Measurements from ENCODE around the gene ABHD16B. TPM values are rescaled to one million over a fixed set of nuclear protein-coding genes. Genes with fewer than 3 reads are reported as not detected.
"Not testable (repeated sequence)": the region's sequence is repeated elsewhere in the genome, so short reads cannot be mapped to it uniquely, and the experiment has no call there.

The ABHD16B gene
- total RNA-seq, 1 experiment from 2014 or later, result not detected

DNA sequence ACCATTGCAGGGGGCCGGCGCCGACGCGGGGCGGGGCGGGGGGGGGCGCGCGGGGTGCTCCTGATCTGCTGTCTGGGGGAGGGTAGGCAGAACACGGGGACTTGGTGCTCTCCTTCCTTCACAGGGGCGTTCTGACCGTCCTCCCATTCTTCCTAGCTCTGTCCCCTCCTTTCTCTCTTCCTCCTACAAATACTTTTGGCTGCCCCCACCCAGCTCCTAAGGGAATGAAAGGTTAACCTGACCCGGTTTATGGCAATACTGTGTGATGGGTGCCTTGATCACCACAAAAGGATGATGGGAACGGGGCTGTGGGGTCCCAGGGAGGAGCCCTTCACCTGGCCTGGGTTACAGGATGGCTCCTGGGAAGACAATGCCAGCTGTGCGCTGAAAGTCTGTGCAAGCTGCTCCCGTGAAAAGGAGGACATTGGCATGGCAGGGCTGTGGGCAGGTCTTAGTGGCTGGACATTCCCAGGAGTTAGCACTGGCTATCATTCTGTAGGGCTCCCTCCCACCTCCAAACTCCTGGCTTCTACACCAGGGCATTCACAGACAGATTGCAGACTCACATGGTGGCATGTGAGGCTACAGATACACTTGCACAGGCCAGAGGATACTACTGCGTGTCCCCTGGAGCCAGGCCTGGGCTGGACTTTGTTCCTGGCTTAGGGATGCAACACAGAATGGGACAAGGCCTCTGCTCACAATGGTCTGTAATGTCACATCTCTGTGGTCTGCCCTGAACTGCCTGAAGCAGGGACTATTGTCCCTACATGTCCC, 1.9 kb downstream of the ABHD16B start:
- in situ Hi-C loops (cut with HindIII; ENCODE audit: low pct_unique_long_range_greater_than_20kb, low sequenced_read_pairs), result no loop called here
- no peak for DNase-seq (ENCODE audit: low read depth, low spot score)

DNA sequence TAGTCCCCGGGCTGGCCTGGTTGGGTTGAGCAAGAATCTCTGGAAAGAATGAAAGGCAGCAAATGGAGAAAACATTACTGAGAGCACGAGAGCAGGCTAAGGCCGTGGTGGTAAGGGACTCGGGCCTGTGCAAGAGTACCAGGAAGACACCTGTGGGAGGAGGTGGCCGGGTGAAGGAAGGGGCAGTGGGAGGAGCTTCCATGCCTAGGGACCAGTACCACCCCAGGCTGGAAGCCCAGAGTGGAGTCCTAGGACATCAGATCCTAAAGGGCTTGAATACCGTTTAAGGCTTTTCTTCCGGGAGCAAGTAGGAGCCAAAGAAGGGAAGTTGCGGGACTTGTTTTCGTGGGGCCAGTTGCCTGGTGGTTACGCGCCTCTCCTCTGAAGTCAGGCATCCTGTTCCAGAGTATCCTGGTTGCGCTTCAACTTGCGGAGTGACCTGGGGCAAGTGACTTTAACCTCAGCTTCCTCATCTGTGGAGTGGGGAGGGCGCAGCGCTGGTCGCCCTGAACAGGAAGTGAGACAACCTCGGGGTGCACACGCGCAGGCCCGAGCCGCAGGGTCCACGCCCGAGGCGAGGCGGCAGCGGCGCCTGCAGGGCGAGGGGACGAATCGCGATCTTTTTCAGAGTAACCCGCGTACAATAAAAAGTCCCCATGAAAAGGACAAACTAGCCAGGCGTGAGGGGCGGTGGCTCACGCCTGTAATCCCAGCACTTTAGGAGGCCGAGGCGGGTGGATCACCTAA, 2.7 kb downstream of the ABHD16B start:
- in situ Hi-C loops (cut with HindIII; ENCODE audit: low pct_unique_long_range_greater_than_20kb, low sequenced_read_pairs), result no loop called here
- DNase-seq (ENCODE audit: low read depth, low spot score), result peak; percentile 33

DNA sequence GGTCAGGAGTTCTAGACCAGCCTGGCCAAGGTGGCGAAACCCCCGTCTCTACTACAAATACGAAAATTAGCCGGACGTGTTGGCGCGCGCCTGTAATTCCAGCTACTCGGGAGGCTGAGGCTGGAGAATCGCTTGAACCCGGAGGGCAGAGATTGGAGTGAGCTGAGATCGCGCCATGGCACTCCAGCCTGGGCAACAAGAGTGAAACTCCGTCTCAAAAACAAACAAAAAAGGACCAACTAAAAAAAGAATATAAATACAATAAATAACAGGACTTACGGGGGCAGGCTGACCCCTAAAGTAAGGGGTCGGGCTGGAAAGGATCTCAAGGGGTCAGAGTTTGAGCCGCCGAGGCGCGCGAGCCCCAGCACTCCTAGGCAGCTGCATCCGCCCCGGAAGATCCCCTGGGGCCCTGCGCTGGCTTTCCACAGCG, 3.3 kb downstream of the ABHD16B start:
- in situ Hi-C loops (cut with HindIII; ENCODE audit: low pct_unique_long_range_greater_than_20kb, low sequenced_read_pairs), result no loop called here

DNA sequence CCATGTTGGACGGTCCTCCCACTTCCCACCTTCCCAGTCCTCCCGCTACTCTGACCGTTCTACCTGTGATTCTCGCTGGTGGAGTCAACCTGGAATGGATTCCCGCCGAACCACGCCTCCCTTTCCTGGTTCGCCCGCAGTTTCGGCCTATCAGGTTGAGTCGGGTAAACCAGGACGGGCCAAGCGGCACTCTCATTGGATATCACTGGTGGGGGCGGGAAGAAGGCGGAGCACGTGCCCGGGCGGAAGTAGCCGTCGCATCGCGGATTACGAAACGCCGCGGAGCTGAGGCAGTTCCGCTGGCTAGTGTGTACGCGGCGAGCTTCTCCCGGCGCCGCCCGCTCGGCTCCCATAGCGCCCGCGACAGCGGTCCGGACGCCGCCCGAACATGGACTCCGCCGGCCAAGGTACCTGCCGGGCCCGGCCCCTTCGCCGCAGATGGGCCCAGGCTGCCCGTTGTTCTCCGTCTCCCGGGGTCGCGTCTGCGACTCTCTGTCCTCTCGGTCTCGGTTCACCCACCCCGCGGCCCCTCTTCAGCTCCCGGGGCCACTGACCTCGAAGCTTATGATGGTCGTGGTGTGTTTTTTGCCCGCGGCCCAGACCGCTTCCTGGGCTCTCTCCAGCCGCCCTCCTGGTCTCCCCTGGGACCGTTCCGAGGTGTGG, 3.8 kb downstream of the ABHD16B start, which contains the start of gene TPD52L2:
Gene TPD52L2 (plus strand): TSS at position 293 of the 663 bp plus-strand sequence. CDS start 96 bp downstream, at position 389.
- in situ Hi-C loops (cut with HindIII; ENCODE audit: low pct_unique_long_range_greater_than_20kb, low sequenced_read_pairs), result no loop called here
- DNase-seq (ENCODE audit: low read depth, low spot score), result peak; percentile 99

More for the DNA sequence above, 3.3 kb downstream of the ABHD16B start:
- DNase-seq (ENCODE audit: low read depth, low spot score), result no peak

DNA sequence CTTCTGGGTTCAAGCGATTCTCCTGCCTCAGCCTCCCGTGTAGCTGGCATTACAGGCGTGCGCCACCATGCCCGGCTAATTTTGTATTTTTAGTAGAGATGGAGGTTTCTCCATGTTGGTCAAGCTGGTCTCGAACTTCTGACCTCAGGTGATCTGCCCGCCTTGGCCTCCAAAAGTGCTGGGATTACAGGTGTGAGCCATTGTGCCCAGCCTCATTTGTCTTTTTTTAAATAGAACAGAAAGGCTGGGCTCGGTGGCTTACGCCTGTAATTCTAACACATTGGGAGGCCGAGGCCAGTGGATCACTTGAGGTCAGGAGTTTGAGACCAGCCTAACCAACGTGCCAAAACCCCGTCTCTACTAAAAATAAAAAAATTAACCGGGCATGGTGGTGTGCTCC, 5.7 kb downstream of the ABHD16B start:
- DNase-seq (ENCODE audit: low read depth, low spot score); in situ Hi-C loops (cut with HindIII; ENCODE audit: low pct_unique_long_range_greater_than_20kb, low sequenced_read_pairs): not testable (repeated sequence)

DNA sequence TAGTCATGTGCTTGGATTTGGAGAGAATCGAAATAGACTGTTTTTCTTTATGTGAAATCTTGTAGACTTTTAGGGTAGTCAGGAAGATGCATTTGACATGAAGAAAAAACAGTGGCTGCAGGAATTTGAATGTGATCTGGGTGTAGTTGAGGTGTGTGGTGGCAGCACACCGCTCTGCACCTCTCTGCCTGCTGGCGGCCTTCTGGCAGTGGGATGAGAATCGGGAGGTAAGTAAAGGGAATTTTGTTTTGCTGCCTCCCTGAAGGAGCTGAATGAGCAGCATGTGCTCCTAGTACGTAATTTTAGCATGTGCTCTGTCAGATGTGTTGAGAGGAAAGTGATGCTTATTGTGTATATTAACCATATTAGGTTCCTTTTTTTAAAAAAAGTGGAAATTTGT, 7.0 kb downstream of the ABHD16B start:
- no peak for DNase-seq (ENCODE audit: low read depth, low spot score)
- in situ Hi-C loops (cut with HindIII; ENCODE audit: low pct_unique_long_range_greater_than_20kb, low sequenced_read_pairs), result no loop called here

DNA sequence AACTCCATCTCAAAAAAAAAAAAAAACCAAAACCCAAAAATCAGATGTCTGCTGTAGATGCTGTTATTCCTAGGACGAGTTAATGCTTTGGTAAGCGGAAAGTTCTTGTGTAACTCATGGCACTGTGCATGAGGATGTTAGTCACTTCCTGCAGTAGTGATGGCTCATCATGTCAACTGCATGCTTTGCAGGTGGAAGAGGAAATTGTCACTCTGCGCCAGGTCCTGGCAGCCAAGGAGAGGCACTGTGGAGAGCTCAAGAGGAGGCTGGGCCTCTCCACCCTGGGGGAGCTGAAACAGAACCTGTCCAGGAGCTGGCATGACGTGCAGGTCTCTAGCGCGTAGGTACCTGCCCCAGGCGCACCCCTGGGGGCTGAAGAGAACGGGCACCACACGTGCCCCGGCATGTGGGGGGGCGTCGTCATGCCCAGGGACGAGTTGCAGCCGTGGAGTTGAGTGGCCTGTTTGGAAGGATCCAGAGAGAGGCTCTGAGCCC, 12.2 kb downstream of the ABHD16B start:
- in situ Hi-C loops (cut with HindIII; ENCODE audit: low pct_unique_long_range_greater_than_20kb, low sequenced_read_pairs), result no loop called here
- DNase-seq (ENCODE audit: low read depth, low spot score), result no peak

DNA sequence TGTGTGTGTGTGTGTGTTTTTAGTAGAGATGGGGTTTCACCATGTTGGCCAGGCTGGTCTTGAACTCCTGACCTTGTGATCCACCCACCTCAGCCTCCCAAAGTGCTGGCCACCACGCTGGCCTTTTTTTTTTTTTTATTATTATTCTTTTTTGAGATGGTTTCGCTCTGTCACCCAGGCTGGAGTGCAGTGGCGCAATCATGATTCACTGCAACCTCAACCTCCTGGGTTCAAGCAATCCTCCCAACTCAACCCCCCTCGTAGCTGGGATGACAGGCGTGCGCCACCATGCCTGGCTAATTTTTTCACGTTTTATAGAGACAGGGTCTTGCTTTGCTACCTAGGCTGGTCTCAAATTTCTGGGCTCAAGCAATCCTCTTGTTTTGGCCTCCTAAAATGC, 12.9 kb downstream of the ABHD16B start:
- in situ Hi-C loops (cut with HindIII; ENCODE audit: low pct_unique_long_range_greater_than_20kb, low sequenced_read_pairs); DNase-seq (ENCODE audit: low read depth, low spot score): not testable (repeated sequence)

DNA sequence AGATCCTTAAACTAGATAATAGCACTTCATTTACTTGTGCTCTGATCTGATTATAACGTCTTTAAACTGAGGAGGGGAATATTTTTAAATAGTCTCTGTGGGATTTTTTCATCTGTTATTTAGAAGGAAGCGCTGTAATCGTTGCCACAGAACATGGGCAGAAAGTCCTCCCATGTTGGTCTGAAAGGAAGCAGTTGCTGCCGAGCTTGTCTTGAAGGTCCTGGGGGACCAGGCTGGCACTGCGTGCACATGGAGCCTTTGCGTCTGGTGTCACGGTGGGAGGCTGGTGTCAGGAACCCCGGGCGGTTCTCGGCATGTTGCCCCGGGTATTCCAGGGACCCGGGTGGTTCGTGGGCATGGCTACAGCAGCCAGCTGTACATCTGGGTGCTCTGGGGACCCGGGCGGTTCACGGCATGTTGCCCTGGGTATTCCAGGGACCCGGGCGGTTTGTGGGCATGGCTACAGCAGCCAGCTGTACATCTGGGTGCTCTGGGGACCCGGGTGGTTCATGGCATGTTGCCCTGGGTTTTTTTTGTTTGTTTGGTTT, 15.3 kb downstream of the ABHD16B start:
- no peak for DNase-seq (ENCODE audit: low read depth, low spot score)
- in situ Hi-C loops (cut with HindIII; ENCODE audit: low pct_unique_long_range_greater_than_20kb, low sequenced_read_pairs), result no loop called here

DNA sequence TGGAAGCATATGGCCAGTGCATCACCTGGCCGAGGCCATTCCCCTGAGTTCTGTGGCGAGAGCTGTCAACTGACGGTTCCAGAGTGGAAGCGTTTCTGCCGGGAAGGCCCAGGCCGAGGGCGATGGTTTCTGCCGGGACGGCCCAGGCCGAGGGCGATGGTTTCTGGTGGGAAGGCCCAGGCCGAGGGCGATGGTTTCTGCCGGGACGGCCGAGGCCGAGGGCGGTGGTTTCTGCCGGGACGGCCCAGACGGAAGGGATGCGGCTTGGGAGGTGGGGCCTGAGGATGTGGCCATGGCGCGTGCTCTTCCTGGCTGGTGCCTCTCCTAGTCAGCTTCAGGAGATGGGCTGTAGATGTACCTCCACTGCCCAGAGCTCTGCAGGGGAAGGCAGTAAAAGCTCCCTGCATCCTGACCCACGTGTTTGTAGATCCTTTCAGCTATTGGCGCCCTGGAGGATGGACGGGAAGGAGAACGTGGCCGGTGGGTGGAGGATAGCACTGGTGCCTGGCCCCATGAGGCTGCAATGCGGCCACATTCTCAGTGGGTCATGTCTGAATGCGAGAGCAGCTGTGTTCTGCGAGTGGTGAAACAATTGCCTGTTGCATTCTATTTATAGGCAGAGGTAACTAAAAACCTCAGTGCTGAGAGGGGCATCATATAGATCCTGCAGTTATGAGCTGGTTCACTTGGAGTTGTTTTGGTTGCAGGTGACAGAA, 16.6 kb downstream of the ABHD16B start:
- no peak for DNase-seq (ENCODE audit: low read depth, low spot score)
- in situ Hi-C loops (cut with HindIII; ENCODE audit: low pct_unique_long_range_greater_than_20kb, low sequenced_read_pairs), result no loop called here

DNA sequence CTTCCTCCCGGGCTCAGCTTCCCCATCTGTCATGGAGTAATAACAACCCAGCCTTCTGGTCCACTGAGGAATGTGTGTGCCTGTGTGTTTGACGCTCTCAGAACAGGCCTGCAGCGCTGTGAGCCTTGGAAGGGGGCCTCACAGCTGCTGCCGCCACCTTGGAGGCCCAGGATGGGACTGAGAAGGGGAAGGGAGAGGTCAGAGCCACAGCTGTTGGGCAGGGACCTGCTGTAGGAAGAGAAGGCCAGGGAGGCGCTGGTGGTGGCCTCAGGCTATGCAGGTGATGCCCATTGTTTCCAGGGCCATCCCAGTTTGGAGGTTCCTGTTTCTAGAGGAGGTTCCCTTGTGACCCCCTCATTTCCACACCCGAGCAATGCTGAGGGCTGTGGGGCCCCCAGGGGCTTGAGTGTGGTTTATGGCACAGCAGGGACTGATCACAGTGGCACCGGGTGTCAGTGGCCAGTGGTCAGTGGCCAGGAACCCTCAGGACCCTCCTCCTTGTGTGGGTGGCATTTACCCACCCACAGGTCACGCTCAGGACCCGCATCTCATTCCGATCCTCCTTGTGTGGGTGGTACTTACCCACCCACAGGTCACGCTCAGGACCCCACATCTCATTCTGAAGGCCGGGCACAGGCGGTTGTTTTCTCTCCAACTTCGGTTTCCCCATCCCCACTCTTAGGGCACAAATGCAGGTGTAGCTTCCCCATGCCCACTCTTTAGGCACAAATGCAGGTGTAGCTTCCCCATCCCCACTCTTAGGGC, 17.8 kb downstream of the ABHD16B start:
- in situ Hi-C loops (cut with HindIII; ENCODE audit: low pct_unique_long_range_greater_than_20kb, low sequenced_read_pairs), result no loop called here
- no peak for DNase-seq (ENCODE audit: low read depth, low spot score)

DNA sequence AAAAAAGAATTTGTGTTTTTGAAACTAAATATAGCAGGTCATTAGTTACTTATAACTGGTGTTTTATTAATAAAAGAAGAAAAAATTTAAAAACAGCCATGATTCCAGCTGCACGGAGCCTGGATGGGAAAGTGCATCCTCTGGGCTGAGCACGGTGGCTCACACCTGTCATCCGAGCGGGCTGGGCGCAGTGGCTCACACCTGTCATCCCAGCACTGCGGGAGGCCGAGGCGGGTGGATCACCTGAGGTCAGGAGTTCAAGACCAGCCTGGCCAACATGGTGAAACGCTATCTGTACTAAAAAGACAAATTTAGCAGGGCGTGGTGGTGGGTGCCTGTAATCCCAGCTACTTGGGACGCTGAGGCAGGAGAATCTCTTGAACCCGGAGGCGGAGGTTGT, 19.6 kb downstream of the ABHD16B start:
- in situ Hi-C loops (cut with HindIII; ENCODE audit: low pct_unique_long_range_greater_than_20kb, low sequenced_read_pairs); DNase-seq (ENCODE audit: low read depth, low spot score): not testable (repeated sequence)

DNA sequence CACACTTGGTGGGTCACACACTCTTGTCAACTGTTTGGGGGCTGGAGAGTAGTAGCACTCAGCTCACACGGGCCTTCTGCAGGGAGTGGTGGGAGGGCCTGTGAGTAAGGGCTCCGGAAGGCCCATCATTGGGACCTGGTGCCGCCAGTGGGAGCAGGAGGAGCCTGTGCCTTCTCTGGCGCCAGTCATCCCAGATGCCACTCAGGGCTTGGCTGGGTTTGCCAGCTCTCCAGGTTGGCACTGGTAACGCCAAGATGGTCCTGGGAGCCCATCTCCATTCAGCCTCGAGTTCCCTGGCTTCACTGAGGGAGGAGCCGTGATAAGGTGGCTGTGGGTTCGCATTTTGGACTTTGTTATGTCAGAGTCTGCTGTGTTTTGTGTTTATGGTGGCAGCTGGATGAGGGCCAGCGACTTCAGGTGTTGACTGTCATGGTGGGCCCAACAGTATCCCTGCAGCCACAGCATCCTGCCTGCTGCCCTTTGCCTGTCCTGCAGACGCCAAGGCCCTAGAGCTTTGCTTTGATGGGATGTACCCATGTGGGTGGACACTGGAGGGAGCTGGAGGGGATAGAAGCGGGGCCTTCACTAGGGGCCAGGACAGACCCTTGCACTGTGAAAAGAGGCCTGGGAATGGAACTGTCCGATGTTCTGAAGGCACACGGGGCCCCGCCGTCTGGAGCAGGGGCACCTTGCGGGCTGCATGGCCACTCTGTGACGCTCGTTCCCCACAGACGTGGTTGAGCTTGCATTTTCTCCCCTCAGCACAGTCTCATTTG, 20.3 kb downstream of the ABHD16B start:
- in situ Hi-C loops (cut with HindIII; ENCODE audit: low pct_unique_long_range_greater_than_20kb, low sequenced_read_pairs), result no loop called here
- DNase-seq (ENCODE audit: low read depth, low spot score), result no peak

DNA sequence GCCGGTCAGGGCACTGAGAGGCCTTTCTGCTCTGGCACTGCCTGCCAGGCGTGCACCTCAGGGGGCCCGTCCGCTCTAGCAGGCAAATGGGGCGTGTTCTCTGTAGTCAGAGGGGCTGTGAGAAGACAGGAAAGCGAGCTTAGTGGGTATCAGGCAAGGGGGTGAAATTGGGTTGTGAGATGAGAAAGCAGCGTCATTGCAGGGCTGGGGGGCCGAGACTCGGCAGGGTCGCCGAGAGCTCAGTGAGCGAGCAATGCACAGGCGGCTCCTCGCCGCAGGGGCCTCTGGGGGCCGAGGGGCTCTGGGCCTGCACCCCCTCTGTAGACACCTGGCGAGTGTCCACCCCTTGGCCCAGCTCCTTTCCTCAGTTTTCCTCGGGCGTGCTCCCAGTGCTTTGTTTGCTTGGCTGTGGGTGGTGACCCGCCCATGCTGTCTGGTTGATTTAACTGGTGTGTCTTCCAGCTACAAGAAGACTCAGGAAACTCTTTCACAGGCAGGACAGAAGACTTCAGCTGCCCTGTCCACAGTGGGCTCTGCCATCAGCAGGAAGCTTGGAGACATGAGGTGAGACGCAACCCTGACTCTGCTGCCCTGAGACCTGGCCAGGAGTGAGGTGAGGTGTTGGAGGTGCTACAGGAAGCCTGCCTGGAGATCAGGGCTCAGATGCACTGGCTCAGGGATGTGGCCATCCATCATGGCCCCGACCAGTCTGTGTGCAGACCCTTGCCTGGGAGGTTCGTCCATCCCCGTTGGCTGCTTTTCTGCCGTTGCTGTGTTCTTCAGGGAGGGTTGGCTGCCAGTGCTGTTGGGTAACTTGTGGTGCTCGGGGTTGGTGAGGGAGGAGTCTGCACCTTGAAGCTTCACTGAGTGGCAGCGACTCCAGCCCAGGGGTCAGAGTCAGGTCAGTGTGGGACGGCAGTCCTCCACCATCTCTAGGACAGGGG, 21.2 kb downstream of the ABHD16B start:
- in situ Hi-C loops (cut with HindIII; ENCODE audit: low pct_unique_long_range_greater_than_20kb, low sequenced_read_pairs), result no loop called here
- DNase-seq (ENCODE audit: low read depth, low spot score), result no peak

DNA sequence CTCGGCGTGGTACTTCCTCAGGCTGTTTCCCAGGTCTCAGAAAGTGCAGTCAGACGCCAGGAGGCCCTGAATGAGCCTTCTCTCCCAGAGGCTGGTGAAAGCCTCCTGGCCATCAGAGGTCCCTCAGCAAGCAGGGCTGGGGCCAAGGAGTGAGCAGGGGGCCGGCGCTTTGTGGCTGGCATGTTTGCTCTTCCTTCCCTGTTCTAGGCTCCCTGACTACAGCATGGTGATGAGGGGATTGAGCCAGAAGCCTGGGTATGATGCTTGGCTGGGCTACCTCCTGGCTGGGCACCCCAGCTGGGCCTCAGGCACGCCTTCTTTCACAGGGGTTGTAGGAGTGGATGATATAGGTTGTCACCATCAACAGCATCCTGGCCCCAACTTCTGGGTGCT, 21.9 kb downstream of the ABHD16B start:
- no peak for DNase-seq (ENCODE audit: low read depth, low spot score)
- in situ Hi-C loops (cut with HindIII; ENCODE audit: low pct_unique_long_range_greater_than_20kb, low sequenced_read_pairs), result no loop called here

Measured in SK-MEL-5 (cell line).